Left ventricle myocardium superior (tissue), 1 donor: ENCODE data around the gene NADK2. TPM values are rescaled to one million over a fixed set of nuclear protein-coding genes. Genes with fewer than 3 reads are reported as not detected.
"Not testable (repeated sequence)": the region's sequence is repeated elsewhere in the genome, so short reads cannot be mapped to it uniquely, and the experiment has no call there.

Experiments used
- ATAC-seq: fragments of 200-7000 bp; cut with Tn5 transposase; one replicate; pipeline ENCODE4 v1.9.1; 2020; ENCODE audit warnings: mild to moderate bottlenecking, moderate library complexity
- DNase-seq: peaks from one replicate; pipeline ENCODE4 v3.0.0-alpha.2; 2020
- intact Hi-C: fragments of 100-400 bp; cut with micrococcal nuclease; formaldehyde crosslinking; loops from one replicate; pipeline ENCODE4 v1.11.0; 2022
- total RNA-seq: library from RNA; stranded (reverse); fragmentation: NEBNext Ultra II Directional; extraction: Animal tissue kit (Norgen Biotek cat#: 25700); gene quantifications from one replicate; pipeline ENCODE4 v1.2.1, GENCODE V29; 2021
- donor health status: DM: no; HTN: yes; CAD: no; lungs with severe emphysema.

NADK2 gene
- total RNA-seq, 1 donor from 2014 or later = 41.3 TPM

- intact Hi-C loops = no loop called here
- DNase-seq = no peak
- ATAC-seq = no peak
Observed at GRCh38 chr5:36217988-36218387, 23.7 kb downstream of the NADK2 start.

GRCh38 chr5:36217567-36217966 is 24.2 kb downstream of the NADK2 start:
- DNase-seq (no peak), ATAC-seq (no peak)
- intact Hi-C loops = no loop called here

- intact Hi-C loops = no loop called here
- no peak for DNase-seq
- ATAC-seq = no peak
Observed at GRCh38 chr5:36215910-36216309, 25.8 kb downstream of the NADK2 start.

GRCh38 chr5:36214436-36214835 is 27.3 kb downstream of the NADK2 start:
- intact Hi-C loops = no loop called here
- no peak for ATAC-seq
- no peak for DNase-seq

GRCh38 chr5:36209664-36210063 is 32.1 kb downstream of the NADK2 start:
- DNase-seq (no peak), ATAC-seq (no peak)
- intact Hi-C loops = no loop called here

GRCh38 chr5:36208786-36209185 is 32.9 kb downstream of the NADK2 start:
- intact Hi-C loops = no loop called here
- ATAC-seq (no peak), DNase-seq (no peak)

GRCh38 chr5:36206913-36207312 is 34.8 kb downstream of the NADK2 start:
- no peak for DNase-seq
- intact Hi-C loops = no loop called here
- no peak for ATAC-seq

- no peak for ATAC-seq
- intact Hi-C loops = no loop called here
- no peak for DNase-seq
Observed at GRCh38 chr5:36205329-36205728, 36.4 kb downstream of the NADK2 start.

GRCh38 chr5:36202521-36202961 is 39.2 kb downstream of the NADK2 start:
- DNase-seq (peak; percentile 11), ATAC-seq (peak; percentile 94)
- intact Hi-C loops = no loop called here

- intact Hi-C loops = no loop called here
- DNase-seq = no peak
- no peak for ATAC-seq
Observed at GRCh38 chr5:36200513-36200912, 41.2 kb downstream of the NADK2 start.

- ATAC-seq (no peak), DNase-seq (no peak)
- intact Hi-C loops = no loop called here
Observed at GRCh38 chr5:36199620-36200019, 42.1 kb downstream of the NADK2 start.

GRCh38 chr5:36198783-36199182 is 42.9 kb downstream of the NADK2 start:
- intact Hi-C loops, ATAC-seq: not testable (repeated sequence)

GRCh38 chr5:36198281-36198680 is 43.4 kb downstream of the NADK2 start:
- no peak for ATAC-seq
- DNase-seq = no peak
- intact Hi-C loops = no loop called here

More at GRCh38 chr5:36198783-36199182, 42.9 kb downstream of the NADK2 start:
- DNase-seq = not testable (repeated sequence)

GRCh38 chr5:36193746-36194145 is 48.0 kb downstream of the NADK2 start:
- ATAC-seq (no peak), DNase-seq (no peak)
- intact Hi-C loops = no loop called here

- DNase-seq, intact Hi-C loops, ATAC-seq: not testable (repeated sequence)
Observed at GRCh38 chr5:36184408-36184807, 57.3 kb downstream of the NADK2 start.

GRCh38 chr5:36181774-36182173 is 60.0 kb downstream of the NADK2 start:
- intact Hi-C loops = no loop called here
- ATAC-seq = no peak
- no peak for DNase-seq

- intact Hi-C loops = no loop called here
- no peak for ATAC-seq
Observed at GRCh38 chr5:36180556-36181350, 61.0 kb downstream of the NADK2 start.

GRCh38 chr5:36179950-36180349 is 61.8 kb downstream of the NADK2 start:
- no peak for DNase-seq
- no peak for ATAC-seq
- intact Hi-C loops = no loop called here

More at GRCh38 chr5:36180556-36181350, 61.0 kb downstream of the NADK2 start:
- no peak for DNase-seq

- no peak for ATAC-seq
- intact Hi-C loops = no loop called here
- DNase-seq = no peak
Observed at GRCh38 chr5:36178524-36178890, 63.2 kb downstream of the NADK2 start.

GRCh38 chr5:36177715-36178523 is 63.8 kb downstream of the NADK2 start:
- peak; percentile 38 for ATAC-seq
- no peak for DNase-seq
- intact Hi-C loops = no loop called here
